ENCODE results near the gene MYO16. TPM values are rescaled to one million over a fixed set of nuclear protein-coding genes. Genes with fewer than 3 reads are reported as not detected.

MYO16 gene
- total RNA-seq, 1 donor, result not detected

DNA sequence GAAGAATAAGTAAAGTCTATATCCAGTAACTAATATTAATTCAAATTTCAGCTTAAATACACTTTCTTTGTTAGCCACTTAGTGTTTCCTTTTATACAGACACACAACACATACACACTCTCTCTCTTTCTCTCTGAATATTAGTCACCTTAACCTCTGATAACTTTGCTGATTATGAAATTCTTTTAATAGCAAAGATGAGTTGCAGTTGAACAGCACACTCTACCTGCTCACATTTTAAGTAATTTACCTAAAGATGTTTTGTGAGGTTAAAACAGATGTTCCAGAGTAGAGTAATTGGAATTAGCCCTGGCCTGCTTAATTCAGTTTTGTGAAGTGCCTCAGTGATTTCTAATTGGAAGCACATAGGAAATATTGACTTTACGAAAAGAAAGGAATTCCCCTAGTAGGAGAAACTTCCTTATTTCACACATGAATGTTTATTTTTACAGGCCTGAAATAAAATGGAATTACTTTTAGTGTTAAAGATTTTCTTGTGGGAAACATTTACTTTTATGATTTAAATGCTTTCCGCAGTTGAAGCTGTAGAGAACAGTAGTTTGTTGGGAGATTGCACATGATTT, 184.3 kb downstream of the MYO16 start:
- no peak for DNase-seq (ENCODE audit: insufficient read length, low spot score, missing footprints)
- no peak overlapping the region for H3K4me2 ChIP-seq (ENCODE audit: insufficient read depth, low read length)
- no peak overlapping the region for H2AFZ ChIP-seq (ENCODE audit: low read length)
- no peak for TF ChIP-seq CTCF (IDR thresholded peaks at IDR 0.05; ENCODE audit: extremely low read depth, low read depth, low read length)
- H3K9me3 ChIP-seq (ENCODE audit: low read depth, low read length), result no peaks in the 10 kb centered on the region
- no peaks in the 10 kb centered on the region for H3K36me3 ChIP-seq (ENCODE audit: insufficient read depth, low read length)
- no peaks in the 10 kb centered on the region for H3K79me2 ChIP-seq (ENCODE audit: insufficient read depth, low read length)
- H3K4me3 ChIP-seq (ENCODE audit: insufficient read depth, low read length), result no peak overlapping the region
- no peaks in the 10 kb centered on the region for H4K20me1 ChIP-seq (ENCODE audit: insufficient read depth, low read length)
- no peaks in the 10 kb centered on the region for H3K4me1 ChIP-seq (ENCODE audit: insufficient read depth, low read length)
- H3K27me3 ChIP-seq (ENCODE audit: insufficient read depth, low read length), result no peaks in the 10 kb centered on the region
- no peak overlapping the region for H3K27ac ChIP-seq (ENCODE audit: low read depth, low read length)

GRCh38 chr13:108816375-108816774, 187.0 kb downstream of the MYO16 start:
- Histone ChIP-seq H3K79me2 (ENCODE audit: insufficient read depth, low read length) (no peaks in the 10 kb centered on the region), H3K4me3 (ENCODE audit: insufficient read depth, low read length) (no peak overlapping the region), H3K27ac (ENCODE audit: low read depth, low read length) (no peak overlapping the region), H4K20me1 (ENCODE audit: insufficient read depth, low read length) (no peaks in the 10 kb centered on the region), H3K27me3 (ENCODE audit: insufficient read depth, low read length) (no peaks in the 10 kb centered on the region), H3K36me3 (ENCODE audit: insufficient read depth, low read length) (no peaks in the 10 kb centered on the region), H3K9me3 (ENCODE audit: low read depth, low read length) (no peaks in the 10 kb centered on the region), H3K4me1 (ENCODE audit: insufficient read depth, low read length) (no peaks in the 10 kb centered on the region), H3K4me2 (ENCODE audit: insufficient read depth, low read length) (no peak overlapping the region), H2AFZ (ENCODE audit: low read length) (no peak overlapping the region)
- no peak for TF ChIP-seq CTCF (IDR thresholded peaks at IDR 0.05; ENCODE audit: extremely low read depth, low read depth, low read length)
- DNase-seq (ENCODE audit: insufficient read length, low spot score, missing footprints), result no peak

GRCh38 chr13:108827646-108828045, 198.2 kb downstream of the MYO16 start:
- no peak for DNase-seq (ENCODE audit: insufficient read length, low spot score, missing footprints)
- no peak overlapping the region for H3K4me3 ChIP-seq (ENCODE audit: insufficient read depth, low read length)
- H3K27me3 ChIP-seq (ENCODE audit: insufficient read depth, low read length), result no peaks in the 10 kb centered on the region
- no peak overlapping the region for H3K4me2 ChIP-seq (ENCODE audit: insufficient read depth, low read length)
- H3K4me1 ChIP-seq (ENCODE audit: insufficient read depth, low read length), result no peaks in the 10 kb centered on the region
- TF ChIP-seq CTCF (IDR thresholded peaks at IDR 0.05; ENCODE audit: extremely low read depth, low read depth, low read length), result no peak
- no peak overlapping the region for H3K27ac ChIP-seq (ENCODE audit: low read depth, low read length)
- no peak overlapping the region for H2AFZ ChIP-seq (ENCODE audit: low read length)
- H3K36me3 ChIP-seq (ENCODE audit: insufficient read depth, low read length), result no peaks in the 10 kb centered on the region
- peaks cover 3% of the 10 kb centered on the region for H3K9me3 ChIP-seq (ENCODE audit: low read depth, low read length)
- H4K20me1 ChIP-seq (ENCODE audit: insufficient read depth, low read length), result no peaks in the 10 kb centered on the region
- H3K79me2 ChIP-seq (ENCODE audit: insufficient read depth, low read length), result no peaks in the 10 kb centered on the region

- Histone ChIP-seq H3K27me3 (ENCODE audit: insufficient read depth, low read length) (no peaks in the 10 kb centered on the region), H3K27ac (ENCODE audit: low read depth, low read length) (no peak overlapping the region), H3K9me3 (ENCODE audit: low read depth, low read length) (peaks cover 3% of the 10 kb centered on the region), H4K20me1 (ENCODE audit: insufficient read depth, low read length) (no peaks in the 10 kb centered on the region), H2AFZ (ENCODE audit: low read length) (no peak overlapping the region), H3K79me2 (ENCODE audit: insufficient read depth, low read length) (no peaks in the 10 kb centered on the region), H3K4me1 (ENCODE audit: insufficient read depth, low read length) (no peaks in the 10 kb centered on the region), H3K36me3 (ENCODE audit: insufficient read depth, low read length) (no peaks in the 10 kb centered on the region), H3K4me3 (ENCODE audit: insufficient read depth, low read length) (no peak overlapping the region), H3K4me2 (ENCODE audit: insufficient read depth, low read length) (no peak overlapping the region)
- no peak for TF ChIP-seq CTCF (IDR thresholded peaks at IDR 0.05; ENCODE audit: extremely low read depth, low read depth, low read length)
- no peak for DNase-seq (ENCODE audit: insufficient read length, low spot score, missing footprints)
Measured at GRCh38 chr13:108828086-108828815, 198.8 kb downstream of the MYO16 start.

Data from osteoblast (primary cell).